Common myeloid progenitor, CD34-positive (primary cell): ENCODE data around the gene KLLN.
"Not testable (repeated sequence)": the region's sequence is repeated elsewhere in the genome, so short reads cannot be mapped to it uniquely, and the experiment has no call there.

Experiments used
- CTCF ChIA-PET: fragments of 350-600 bp; sonication (Branson Sonifier 250); formaldehyde crosslinking; loops from one replicate; lab custom pipeline; 2021; ENCODE audit warnings: antibody characterized with exemption; lab: Charles Lee
- POLR2A ChIA-PET: fragments of 350-600 bp; sonication (Branson Sonifier 250); formaldehyde crosslinking; loops from one replicate; lab custom pipeline; 2021; ENCODE audit warnings: antibody characterized with exemption; lab: Charles Lee
- DNase-seq, 3 donors: peaks; one replicate each; pipeline versions ENCODE4 v3.0.0 to v3.0.0-alpha.2; 2013
- H3K27ac ChIP-seq, 2 experiments: 1 replicate in 1 of 2; 2 replicates in 1 of 2; pipeline ENCODE4 v1.7.0; 2013; ENCODE audit warnings: inconsistent platforms in 2 of 2, low read length in 2 of 2, mild to moderate bottlenecking in 2 of 2, low read depth in 1 of 2, moderate library complexity in 1 of 2; ENCODE audit not compliant: severe bottlenecking in 2 of 2, insufficient read depth in 1 of 2, poor library complexity in 1 of 2
- H3K27me3 ChIP-seq, 5 experiments: replicated peaks in 2 of 5; 1 replicate in 3 of 5; 2 replicates in 2 of 5; pipeline versions ENCODE4 v1.6.1 to v1.7.0; 2013; ENCODE audit warnings: low read length in 4 of 5, mild to moderate bottlenecking in 2 of 5, moderate library complexity in 2 of 5, inconsistent platforms in 1 of 5; ENCODE audit not compliant: insufficient read depth in 5 of 5, control insufficient read depth in 4 of 5
- H3K36me3 ChIP-seq, 4 experiments: 1 replicate in 2 of 4; 2 replicates in 2 of 4; pipeline versions ENCODE4 v1.6.1 to v1.7.0; 2013; ENCODE audit warnings: low read length in 3 of 4, control low read depth in 1 of 4, mild to moderate bottlenecking in 1 of 4; ENCODE audit not compliant: control insufficient read depth in 4 of 4, insufficient read depth in 4 of 4
- H3K4me1 ChIP-seq, 4 experiments: 1 replicate in 3 of 4; 2 replicates in 1 of 4; pipeline versions ENCODE4 v1.6.1 to v1.7.1; 2013; ENCODE audit warnings: low read length in 3 of 4, mild to moderate bottlenecking in 3 of 4, control low read depth in 1 of 4, inconsistent platforms in 1 of 4, moderate library complexity in 1 of 4; ENCODE audit not compliant: control insufficient read depth in 4 of 4, insufficient read depth in 4 of 4; ENCODE audit errors: control extremely low read depth in 1 of 4
- H3K4me3 ChIP-seq, 7 experiments: 1 replicate in 4 of 7; 2 replicates in 3 of 7; pipeline versions ENCODE4 v1.5.1 to v1.7.0; 2013; ENCODE audit warnings: mild to moderate bottlenecking in 7 of 7, low read length in 6 of 7, moderate library complexity in 6 of 7, inconsistent platforms in 2 of 7, low read depth in 2 of 7, control low read depth in 1 of 7; ENCODE audit not compliant: insufficient read depth in 4 of 7, control insufficient read depth in 1 of 7; ENCODE audit errors: extremely low read depth in 1 of 7
- H3K9me3 ChIP-seq, 5 experiments: 1 replicate in 4 of 5; 2 replicates in 1 of 5; pipeline versions ENCODE4 v1.6.1 to v1.7.1; 2013; ENCODE audit warnings: low read length in 4 of 5, mild to moderate bottlenecking in 2 of 5, inconsistent platforms in 1 of 5, low read depth in 1 of 5, moderate library complexity in 1 of 5; ENCODE audit not compliant: control insufficient read depth in 4 of 5, insufficient read depth in 2 of 5; ENCODE audit errors: control extremely low read depth in 1 of 5
- WGBS: methylation state at CpG from one replicate; pipeline ENCODE4 v1.1.5; 2013; ENCODE audit not compliant: insufficient coverage; 5-methylcytosine and 5-hydroxymethylcytosine counted together

The KLLN gene

DNA sequence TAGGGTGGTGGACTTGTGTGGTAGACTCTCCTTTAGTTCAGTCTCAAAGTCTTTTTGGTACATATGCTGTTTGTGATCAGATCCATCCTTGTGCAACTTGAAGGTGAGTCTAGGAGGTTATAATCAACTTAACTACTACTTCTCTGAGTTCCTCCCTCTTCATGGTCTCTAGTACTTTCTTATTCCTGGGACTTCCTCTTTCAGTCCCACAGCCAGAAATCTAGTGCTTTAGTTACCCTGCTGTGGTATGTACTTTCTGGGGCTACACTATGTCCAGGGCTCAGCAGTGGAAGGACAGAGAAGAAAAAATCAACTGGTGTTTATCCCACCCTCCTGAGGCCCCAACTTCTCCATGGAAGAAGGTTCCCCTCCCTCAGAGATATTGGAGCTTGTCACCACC is 25.9 kb downstream of the KLLN start:
- Histone ChIP-seq H3K4me3 (no peak overlapping the region), H3K27me3 (no peaks in the 10 kb centered on the region), H3K9me3 (no peaks in the 10 kb centered on the region), H3K4me1 (peaks cover 0 to 7% (median 1%) of the 10 kb centered on the region in 4 experiments), H3K27ac (no peak overlapping the region), H3K36me3 (no peaks in the 10 kb centered on the region)
- POLR2A ChIA-PET, result no interaction called here
- CTCF ChIA-PET, result no interaction called here
- DNase-seq, result peak in 2 of 3 donors; percentile 47 to 58

GRCh38 chr10:87836098-87836497 is 27.2 kb downstream of the KLLN start:
- ChIA-PET CTCF (no interaction called here), POLR2A (no interaction called here)
- 100% methylated on average over 2 of the region's 4 CpGs for WGBS
- DNase-seq, result no peak
- Histone ChIP-seq H3K9me3 (no peaks in the 10 kb centered on the region), H3K27ac (no peak overlapping the region), H3K4me1 (peaks cover 0 to 7% (median 1%) of the 10 kb centered on the region in 4 experiments), H3K4me3 (no peak overlapping the region), H3K36me3 (no peaks in the 10 kb centered on the region), H3K27me3 (no peaks in the 10 kb centered on the region)

DNA sequence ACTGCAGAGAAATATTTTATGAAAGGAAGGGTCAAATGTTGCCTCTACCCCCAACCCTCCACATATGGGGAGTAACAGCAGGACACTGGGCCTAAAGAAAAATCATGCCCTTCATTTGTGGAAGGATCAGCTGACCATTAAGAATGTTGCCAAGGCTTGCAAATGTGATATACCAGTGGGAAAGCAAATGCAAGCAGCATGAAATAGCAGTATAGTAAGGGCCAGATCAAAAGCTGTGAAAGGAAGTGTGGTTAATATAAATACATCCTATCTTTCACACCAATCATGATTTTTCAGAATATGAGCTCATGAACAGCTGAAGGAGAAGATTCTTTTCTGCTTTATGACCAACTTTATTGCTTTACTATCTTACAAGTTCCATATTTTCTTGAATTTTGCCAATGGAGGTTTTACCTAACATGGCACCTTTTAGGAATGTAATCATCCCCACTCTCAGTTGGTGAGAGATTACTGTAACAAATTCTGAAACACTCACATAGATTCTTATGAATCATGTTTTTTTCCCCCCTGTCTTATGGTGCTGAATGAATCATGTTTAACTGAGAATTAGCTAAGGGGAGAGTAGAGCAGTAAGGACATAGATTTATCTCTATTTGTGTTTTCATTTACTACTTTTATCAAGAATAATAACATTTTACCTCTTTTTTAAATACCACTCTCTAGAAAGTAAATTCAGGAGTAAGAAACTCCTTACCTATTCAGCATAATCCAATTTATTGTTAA is 33.2 kb downstream of the KLLN start:
- no peaks in the 10 kb centered on the region for H3K4me1 ChIP-seq

DNA sequence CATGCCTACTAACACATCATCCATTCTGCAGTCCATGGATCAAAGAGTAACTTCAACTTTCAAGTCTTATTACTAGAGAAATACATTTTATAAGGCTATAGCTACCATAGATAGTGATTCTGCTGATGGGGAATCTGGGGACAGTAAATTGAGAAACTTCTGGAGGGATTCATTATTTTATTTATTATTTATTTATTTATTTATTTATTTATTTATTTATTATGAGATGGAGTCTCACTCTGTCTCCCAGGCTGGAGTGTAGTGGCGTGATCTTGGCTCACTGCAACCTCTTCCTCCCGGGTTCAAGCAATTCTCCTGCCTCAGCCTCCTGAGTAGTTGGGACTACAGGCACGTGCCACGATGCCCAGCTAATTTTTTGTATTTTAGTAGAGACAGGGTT is 34.3 kb downstream of the KLLN start:
- H3K9me3 ChIP-seq, H3K27me3 ChIP-seq, H3K27ac ChIP-seq, H3K36me3 ChIP-seq, H3K4me3 ChIP-seq, DNase-seq, POLR2A ChIA-PET, H3K4me1 ChIP-seq: not testable (repeated sequence)
- CTCF ChIA-PET, result interaction anchor here (0.9 to 1.7 kb wide), 2 partner anchors 10 to 864 kb away, joined by 3 to 5 read pairs; no protein-coding TSS in a partner anchor
- 100% methylated on average over 4 of the region's 4 CpGs for WGBS

More for the DNA sequence above, 33.2 kb downstream of the KLLN start:
- Histone ChIP-seq H3K9me3 (peaks cover 0 to 2% (median 0%) of the 10 kb centered on the region in 5 experiments), H3K27ac (no peak overlapping the region), H3K27me3 (no peaks in the 10 kb centered on the region), H3K4me3 (no peak overlapping the region), H3K36me3 (no peaks in the 10 kb centered on the region)
- POLR2A ChIA-PET, result no interaction called here
- DNase-seq, result peak in 1 of 3 donors; percentile 29
- CTCF ChIA-PET, result interaction anchor here (0.7 to 1.1 kb wide), 4 partner anchors 12 to 869 kb away, joined by 3 to 4 read pairs (median 3); partner anchors contain the start of gene ATAD1

DNA sequence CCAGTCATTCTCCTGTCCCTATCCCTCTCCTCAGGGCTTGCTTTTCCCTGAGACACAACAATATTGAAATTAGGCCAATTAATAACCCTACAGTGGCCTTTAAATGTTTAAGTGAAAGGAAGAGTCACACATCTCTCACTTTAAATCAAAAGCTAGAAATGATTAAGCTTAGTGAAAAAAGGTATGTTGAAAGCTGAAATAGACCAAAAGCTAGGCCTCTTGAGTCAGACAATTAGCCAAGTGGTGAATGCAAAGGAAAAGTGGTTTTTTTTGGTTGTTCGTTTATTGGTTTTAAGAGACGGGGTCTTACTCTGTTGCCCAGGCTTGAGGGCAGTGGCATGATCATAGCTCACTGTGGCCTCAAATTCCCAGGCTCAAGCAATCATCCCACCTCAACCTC is 35.7 kb downstream of the KLLN start:
- Histone ChIP-seq H3K4me1 (no peaks in the 10 kb centered on the region), H3K4me3 (no peak overlapping the region), H3K36me3 (no peaks in the 10 kb centered on the region), H3K27me3 (no peaks in the 10 kb centered on the region), H3K27ac (no peak overlapping the region), H3K9me3 (peaks cover 0 to 2% (median 0%) of the 10 kb centered on the region in 5 experiments)
- DNase-seq, result no peak
- ChIA-PET CTCF (interaction anchor here (1.7 kb wide), 1 partner anchor 8 kb away, joined by 5 read pairs; no protein-coding TSS in a partner anchor), POLR2A (interaction anchor here (0.6 to 0.7 kb wide), 2 partner anchors 18 to 1724 kb away, joined by 5 read pairs; no protein-coding TSS in a partner anchor)
- WGBS, result 88% methylated on average over 1 of the region's 2 CpGs

DNA sequence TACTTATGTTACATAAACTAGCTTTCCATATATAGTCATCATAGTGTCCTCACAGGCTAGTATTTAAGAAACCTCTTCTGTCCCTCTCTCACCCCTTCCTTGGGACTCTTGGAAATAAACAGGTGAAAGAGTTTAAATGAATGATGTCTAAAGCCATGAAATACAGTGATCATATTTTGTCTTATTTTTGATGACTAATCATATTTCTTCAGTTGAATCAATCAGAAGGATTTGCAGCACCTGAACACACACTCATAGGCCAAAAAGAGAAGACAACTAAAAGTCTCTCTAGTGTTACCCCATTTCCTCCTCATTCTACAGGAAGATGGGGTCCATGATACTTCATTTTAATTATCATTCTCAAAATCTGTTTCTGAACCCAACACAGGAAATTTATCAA is 36.7 kb downstream of the KLLN start:
- no peak overlapping the region for H3K4me3 ChIP-seq
- ChIA-PET POLR2A (no interaction called here), CTCF (interaction anchor here (0.8 kb wide), 1 partner anchor 9 kb away, joined by 3 read pairs; the partner anchor contains the start of gene ATAD1)
- H3K27me3 ChIP-seq, result no peaks in the 10 kb centered on the region
- no peaks in the 10 kb centered on the region for H3K4me1 ChIP-seq
- no peaks in the 10 kb centered on the region for H3K36me3 ChIP-seq
- H3K9me3 ChIP-seq, result peaks cover 0 to 2% (median 0%) of the 10 kb centered on the region in 5 experiments
- DNase-seq, result no peak
- H3K27ac ChIP-seq, result no peak overlapping the region

- no peaks in the 10 kb centered on the region for H3K27me3 ChIP-seq
- no peak overlapping the region for H3K27ac ChIP-seq
- peak overlapping the region in 3 of 7 experiments; percentile 93 to 97 (median 94) for H3K4me3 ChIP-seq
- no peaks in the 10 kb centered on the region for H3K36me3 ChIP-seq
- POLR2A ChIA-PET, result no interaction called here
- H3K9me3 ChIP-seq, result no peaks in the 10 kb centered on the region
- peaks cover 10 to 40% (median 21%) of the 10 kb centered on the region in 4 experiments for H3K4me1 ChIP-seq
- DNase-seq, result no peak
- CTCF ChIA-PET, result interaction anchor here (1.0 to 3.3 kb wide), 5 partner anchors 9 to 1061 kb away, joined by 3 to 23 read pairs (median 4); partner anchors contain the start of gene STAMBPL1
- WGBS, result 96% methylated on average over 4 of the region's 6 CpGs
These were observed 44.1 kb downstream of the KLLN start for GRCh38 chr10:87819289-87819585.
